Activated naive CD4-positive, alpha-beta T cell treated with anti-CD3 and anti-CD28 coated beads, Interleukin-2, amount 50 U/mL, for 72 hours (primary cell): ENCODE results near the gene SEPTIN8. TPM values are rescaled to one million over a fixed set of nuclear protein-coding genes. Genes with fewer than 3 reads are reported as not detected.

Experiments used
- ATAC-seq, 2 donors: fragments of 150-1000 bp; cut with Tn5 transposase; 2 replicates each; pipeline ENCODE4 v1.10.0; 2021; ENCODE audit warnings: mild to moderate bottlenecking in 2 of 2, moderate library complexity in 2 of 2
- DNase-seq, 2 donors: peaks; one replicate each; pipeline ENCODE4 v3.0.0; 2021 to 2022; ENCODE audit warnings: low spot score in 2 of 2
- H3K27ac Mint-ChIP-seq, 2 donors: one replicate each; pipeline ENCODE4 v1.8.0; 2022; ENCODE audit warnings: mild to moderate bottlenecking in 2 of 2, mixed read lengths in 2 of 2
- H3K36me3 Mint-ChIP-seq, 2 donors: one replicate each; pipeline ENCODE4 v1.8.0; 2022; ENCODE audit warnings: mixed read lengths in 2 of 2
- H3K9me3 Mint-ChIP-seq, 2 donors: one replicate each; pipeline ENCODE4 v1.8.0; 2022; ENCODE audit warnings: mixed read lengths in 2 of 2
- total RNA-seq, 2 donors: library from RNA; stranded (reverse); gene quantifications; one replicate each; pipeline ENCODE4 v1.2.3, GENCODE V29; 2022

The SEPTIN8 gene
- total RNA-seq, 2 donors from 2014 or later = 9.4 to 15.5 TPM

GRCh38 chr5:132797651-132798050 lies 20.6 kb upstream of the SEPTIN8 start:
- ATAC-seq = no peak
- Mint-ChIP-seq H3K36me3 (no peaks in the 10 kb centered on the region), H3K9me3 (no peaks in the 10 kb centered on the region), H3K27ac (no peak overlapping the region)
- DNase-seq = no peak

- no peak for ATAC-seq
- no peaks in the 10 kb centered on the region for H3K36me3 Mint-ChIP-seq
- H3K27ac Mint-ChIP-seq = no peak overlapping the region
- no peak for DNase-seq
- H3K9me3 Mint-ChIP-seq = no peaks in the 10 kb centered on the region
These were observed 14.0 kb upstream of the SEPTIN8 start for GRCh38 chr5:132791026-132791425.

GRCh38 chr5:132790201-132790865 lies 13.3 kb upstream of the SEPTIN8 start:
- Mint-ChIP-seq H3K36me3 (no peaks in the 10 kb centered on the region), H3K9me3 (no peaks in the 10 kb centered on the region), H3K27ac (no peak overlapping the region)
- no peak for ATAC-seq
- DNase-seq = no peak

- DNase-seq = no peak
These were observed 12.2 kb upstream of the SEPTIN8 start for GRCh38 chr5:132788990-132789886.

GRCh38 chr5:132788508-132788907 lies 11.5 kb upstream of the SEPTIN8 start:
- H3K27ac Mint-ChIP-seq = no peak overlapping the region
- DNase-seq (no peak), ATAC-seq (no peak)
- no peaks in the 10 kb centered on the region for H3K36me3 Mint-ChIP-seq
- H3K9me3 Mint-ChIP-seq = no peaks in the 10 kb centered on the region

More at GRCh38 chr5:132788990-132789886, 12.2 kb upstream of the SEPTIN8 start:
- Mint-ChIP-seq H3K36me3 (no peaks in the 10 kb centered on the region), H3K9me3 (no peaks in the 10 kb centered on the region), H3K27ac (peak overlapping the region in 1 of 2 donors; percentile 34)
- no peak for ATAC-seq

GRCh38 chr5:132787076-132787475 lies 10.0 kb upstream of the SEPTIN8 start:
- no peaks in the 10 kb centered on the region for H3K9me3 Mint-ChIP-seq
- H3K27ac Mint-ChIP-seq = no peak overlapping the region
- no peaks in the 10 kb centered on the region for H3K36me3 Mint-ChIP-seq
- ATAC-seq (no peak), DNase-seq (no peak)

GRCh38 chr5:132785864-132786263 lies 8.8 kb upstream of the SEPTIN8 start:
- ATAC-seq (no peak), DNase-seq (no peak)
- Mint-ChIP-seq H3K36me3 (no peaks in the 10 kb centered on the region), H3K27ac (no peak overlapping the region), H3K9me3 (no peaks in the 10 kb centered on the region)

- DNase-seq (no peak), ATAC-seq (no peak)
- Mint-ChIP-seq H3K9me3 (no peaks in the 10 kb centered on the region), H3K36me3 (no peaks in the 10 kb centered on the region), H3K27ac (no peak overlapping the region)
These were observed 8.3 kb upstream of the SEPTIN8 start for GRCh38 chr5:132785365-132785764.

- ATAC-seq (no peak), DNase-seq (no peak)
- H3K27ac Mint-ChIP-seq = no peak overlapping the region
- H3K36me3 Mint-ChIP-seq = no peaks in the 10 kb centered on the region
- H3K9me3 Mint-ChIP-seq = no peaks in the 10 kb centered on the region
These were observed 5.1 kb upstream of the SEPTIN8 start for GRCh38 chr5:132782101-132782500.

- ATAC-seq = no peak
- Mint-ChIP-seq H3K27ac (no peak overlapping the region), H3K36me3 (no peaks in the 10 kb centered on the region), H3K9me3 (no peaks in the 10 kb centered on the region)
- DNase-seq = no peak
These were observed 4.0 kb upstream of the SEPTIN8 start for GRCh38 chr5:132781029-132781428.

GRCh38 chr5:132780577-132780976 lies 3.5 kb upstream of the SEPTIN8 start:
- ATAC-seq (no peak), DNase-seq (no peak)
- H3K9me3 Mint-ChIP-seq = no peaks in the 10 kb centered on the region
- H3K27ac Mint-ChIP-seq = no peak overlapping the region
- H3K36me3 Mint-ChIP-seq = no peaks in the 10 kb centered on the region

- Mint-ChIP-seq H3K27ac (no peak overlapping the region), H3K36me3 (no peaks in the 10 kb centered on the region), H3K9me3 (no peaks in the 10 kb centered on the region)
- ATAC-seq = no peak
- DNase-seq = no peak
These were observed 2.9 kb upstream of the SEPTIN8 start for GRCh38 chr5:132779961-132780360.

- H3K9me3 Mint-ChIP-seq = no peaks in the 10 kb centered on the region
- no peak for ATAC-seq
- no peaks in the 10 kb centered on the region for H3K36me3 Mint-ChIP-seq
- no peak for DNase-seq
- H3K27ac Mint-ChIP-seq = no peak overlapping the region
These were observed 1.8 kb upstream of the SEPTIN8 start for GRCh38 chr5:132778856-132779255.

- H3K9me3 Mint-ChIP-seq = no peaks in the 10 kb centered on the region
- no peak for DNase-seq
- ATAC-seq = no peak
- no peak overlapping the region for H3K27ac Mint-ChIP-seq
- no peaks in the 10 kb centered on the region for H3K36me3 Mint-ChIP-seq
These were observed 1.1 kb upstream of the SEPTIN8 start for GRCh38 chr5:132778129-132778528.

GRCh38 chr5:132776938-132777208 lies 166 bp downstream of the SEPTIN8 start:
- DNase-seq (no peak), ATAC-seq (no peak)
- Mint-ChIP-seq H3K9me3 (no peaks in the 10 kb centered on the region), H3K27ac (no peak overlapping the region), H3K36me3 (no peaks in the 10 kb centered on the region)

GRCh38 chr5:132776131-132776937 lies 705 bp downstream of the SEPTIN8 start:
- Mint-ChIP-seq H3K9me3 (no peaks in the 10 kb centered on the region), H3K27ac (no peak overlapping the region), H3K36me3 (no peaks in the 10 kb centered on the region)
- DNase-seq (no peak), ATAC-seq (peak; percentile 21 to 37)

- DNase-seq = no peak
- ATAC-seq = no peak
- H3K9me3 Mint-ChIP-seq = no peaks in the 10 kb centered on the region
- H3K27ac Mint-ChIP-seq = no peak overlapping the region
- H3K36me3 Mint-ChIP-seq = no peaks in the 10 kb centered on the region
These were observed 1.5 kb downstream of the SEPTIN8 start for GRCh38 chr5:132775476-132775961.
